Measurements from ENCODE around the gene TBC1D14.

TBC1D14 gene

DNA sequence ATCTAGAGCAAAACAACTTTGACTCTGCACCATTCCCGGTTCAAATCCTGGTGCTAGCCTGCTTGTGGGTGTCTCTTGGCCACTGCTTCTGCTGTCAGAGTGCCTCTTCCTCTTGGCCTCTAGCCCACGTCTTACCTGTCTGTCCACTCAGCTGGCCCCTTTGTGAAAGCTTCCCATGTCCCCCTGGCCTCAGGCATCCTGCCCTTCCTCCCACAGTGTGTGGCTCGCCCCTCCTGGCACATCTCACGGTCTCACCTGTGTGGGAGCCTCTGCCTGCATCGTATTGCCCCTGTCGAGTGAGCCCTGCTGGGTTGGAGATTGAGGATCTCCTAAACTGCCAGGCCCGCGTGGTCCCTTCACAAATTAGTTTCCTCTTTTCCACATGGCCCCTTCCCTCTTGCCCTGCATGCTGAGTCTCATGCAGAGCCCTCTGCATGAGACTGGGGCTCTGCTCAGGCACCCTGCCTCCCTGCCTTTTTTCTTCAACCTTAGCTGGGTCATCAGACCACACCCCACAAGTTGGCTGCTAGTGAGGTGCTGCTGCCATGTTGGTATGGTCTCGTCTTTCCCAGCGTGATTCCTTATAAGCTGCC, 79.8 kb downstream of the TBC1D14 start:
- TF ChIP-seq, protein P1, sequence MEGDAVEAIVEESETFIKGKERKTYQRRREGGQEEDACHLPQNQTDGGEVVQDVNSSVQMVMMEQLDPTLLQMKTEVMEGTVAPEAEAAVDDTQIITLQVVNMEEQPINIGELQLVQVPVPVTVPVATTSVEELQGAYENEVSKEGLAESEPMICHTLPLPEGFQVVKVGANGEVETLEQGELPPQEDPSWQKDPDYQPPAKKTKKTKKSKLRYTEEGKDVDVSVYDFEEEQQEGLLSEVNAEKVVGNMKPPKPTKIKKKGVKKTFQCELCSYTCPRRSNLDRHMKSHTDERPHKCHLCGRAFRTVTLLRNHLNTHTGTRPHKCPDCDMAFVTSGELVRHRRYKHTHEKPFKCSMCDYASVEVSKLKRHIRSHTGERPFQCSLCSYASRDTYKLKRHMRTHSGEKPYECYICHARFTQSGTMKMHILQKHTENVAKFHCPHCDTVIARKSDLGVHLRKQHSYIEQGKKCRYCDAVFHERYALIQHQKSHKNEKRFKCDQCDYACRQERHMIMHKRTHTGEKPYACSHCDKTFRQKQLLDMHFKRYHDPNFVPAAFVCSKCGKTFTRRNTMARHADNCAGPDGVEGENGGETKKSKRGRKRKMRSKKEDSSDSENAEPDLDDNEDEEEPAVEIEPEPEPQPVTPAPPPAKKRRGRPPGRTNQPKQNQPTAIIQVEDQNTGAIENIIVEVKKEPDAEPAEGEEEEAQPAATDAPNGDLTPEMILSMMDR (IDR thresholded peaks at IDR 0.05; ENCODE audit: low read length, missing control alignments): no peak

DNA sequence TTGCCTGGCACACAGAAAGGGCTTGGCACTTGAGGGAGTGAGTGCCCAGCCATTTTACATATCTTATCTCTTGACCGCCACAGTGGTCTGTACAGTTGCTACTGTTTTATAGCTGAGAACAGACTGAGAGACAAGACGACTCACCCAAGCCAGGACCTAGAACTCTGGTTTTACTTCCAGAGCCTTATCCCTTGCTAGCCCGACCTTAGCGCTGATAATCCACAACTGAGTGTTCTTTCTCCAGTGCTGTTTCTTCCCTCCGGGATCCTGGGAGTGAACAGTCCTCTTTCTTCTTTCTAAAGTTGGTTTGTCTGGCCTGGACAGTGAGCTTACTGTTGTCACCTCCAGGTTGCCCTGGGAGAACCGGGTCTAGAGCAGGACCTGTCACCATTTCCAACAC, 81.0 kb downstream of the TBC1D14 start:
- DNase-seq (ENCODE audit: low read depth): no peak
- TF ChIP-seq, protein P1 (IDR thresholded peaks at IDR 0.05; ENCODE audit: low read length, missing control alignments): no peak
- H3K4me3 ChIP-seq (replicated peaks; ENCODE audit: low read depth, low read length): no peak overlapping the region

More for the DNA sequence above, 79.8 kb downstream of the TBC1D14 start:
- DNase-seq (ENCODE audit: low read depth): no peak
- H3K4me3 ChIP-seq (replicated peaks; ENCODE audit: low read depth, low read length): no peak overlapping the region

DNA sequence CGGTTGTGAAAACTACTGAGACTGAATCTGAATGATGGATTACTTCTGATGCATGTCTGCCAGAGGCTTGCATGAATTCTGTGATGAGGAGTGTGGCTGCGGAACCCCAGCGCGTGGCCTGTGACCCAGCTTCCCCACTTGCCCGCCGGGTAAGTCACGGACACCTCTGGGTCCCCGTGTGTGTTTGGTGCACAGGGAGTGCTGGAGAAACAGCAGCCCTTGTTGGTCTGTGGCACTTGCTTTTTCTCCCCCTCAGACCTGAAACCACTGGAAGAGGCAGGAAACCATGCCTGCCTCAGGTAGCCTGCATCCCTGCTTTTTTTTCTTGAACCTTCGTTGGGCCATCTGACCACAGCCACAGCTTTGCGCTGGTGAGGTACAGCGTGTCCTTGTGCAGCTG, 81.6 kb downstream of the TBC1D14 start:
- H3K4me3 ChIP-seq (replicated peaks; ENCODE audit: low read depth, low read length): peak overlapping the region; percentile 34
- TF ChIP-seq, protein P1 (IDR thresholded peaks at IDR 0.05; ENCODE audit: low read length, missing control alignments): no peak
- no peak for DNase-seq (ENCODE audit: low read depth)

DNA sequence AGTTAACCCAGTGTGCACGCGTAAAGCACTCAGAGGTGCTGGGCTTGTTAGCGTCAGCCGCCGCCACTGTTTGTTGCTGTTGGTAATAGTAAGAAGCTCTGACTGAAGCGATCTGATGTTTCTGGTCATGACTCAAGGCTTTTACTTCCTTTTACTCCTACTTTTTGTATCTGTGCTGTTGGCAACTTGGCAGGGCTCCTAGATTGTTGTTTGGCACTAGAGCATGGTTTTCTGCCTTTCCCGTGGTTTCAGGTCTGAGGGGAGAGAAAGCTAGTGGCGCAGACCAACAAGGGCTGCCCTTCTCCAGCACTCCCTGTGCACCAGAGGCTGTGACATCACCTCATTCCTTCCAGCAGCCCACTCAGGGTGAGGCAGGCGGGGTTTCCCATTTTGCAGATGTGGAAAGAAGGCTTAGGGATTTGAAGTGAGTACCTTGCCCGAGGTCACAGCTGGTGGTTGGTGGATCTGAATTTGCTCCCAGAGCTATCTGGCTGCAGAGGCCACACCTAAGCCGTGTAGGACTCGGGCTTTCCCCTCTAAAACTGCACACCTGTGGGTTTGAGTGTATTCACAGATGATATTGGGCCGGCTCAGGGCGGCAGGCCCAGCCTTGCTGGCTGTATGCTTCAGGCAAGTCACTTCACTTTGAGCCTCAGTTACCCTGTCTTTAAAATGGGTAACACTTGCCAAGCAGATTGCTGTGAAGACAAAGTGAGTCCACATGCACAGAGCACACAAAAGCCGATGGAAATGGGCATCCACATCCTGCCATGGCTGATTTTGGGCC, 82.3 kb downstream of the TBC1D14 start:
- peak; percentile 96 for DNase-seq (ENCODE audit: low read depth)
- TF ChIP-seq, protein P1 (IDR thresholded peaks at IDR 0.05; ENCODE audit: low read length, missing control alignments): no peak
- peak overlapping the region; percentile 34 for H3K4me3 ChIP-seq (replicated peaks; ENCODE audit: low read depth, low read length)

DNA sequence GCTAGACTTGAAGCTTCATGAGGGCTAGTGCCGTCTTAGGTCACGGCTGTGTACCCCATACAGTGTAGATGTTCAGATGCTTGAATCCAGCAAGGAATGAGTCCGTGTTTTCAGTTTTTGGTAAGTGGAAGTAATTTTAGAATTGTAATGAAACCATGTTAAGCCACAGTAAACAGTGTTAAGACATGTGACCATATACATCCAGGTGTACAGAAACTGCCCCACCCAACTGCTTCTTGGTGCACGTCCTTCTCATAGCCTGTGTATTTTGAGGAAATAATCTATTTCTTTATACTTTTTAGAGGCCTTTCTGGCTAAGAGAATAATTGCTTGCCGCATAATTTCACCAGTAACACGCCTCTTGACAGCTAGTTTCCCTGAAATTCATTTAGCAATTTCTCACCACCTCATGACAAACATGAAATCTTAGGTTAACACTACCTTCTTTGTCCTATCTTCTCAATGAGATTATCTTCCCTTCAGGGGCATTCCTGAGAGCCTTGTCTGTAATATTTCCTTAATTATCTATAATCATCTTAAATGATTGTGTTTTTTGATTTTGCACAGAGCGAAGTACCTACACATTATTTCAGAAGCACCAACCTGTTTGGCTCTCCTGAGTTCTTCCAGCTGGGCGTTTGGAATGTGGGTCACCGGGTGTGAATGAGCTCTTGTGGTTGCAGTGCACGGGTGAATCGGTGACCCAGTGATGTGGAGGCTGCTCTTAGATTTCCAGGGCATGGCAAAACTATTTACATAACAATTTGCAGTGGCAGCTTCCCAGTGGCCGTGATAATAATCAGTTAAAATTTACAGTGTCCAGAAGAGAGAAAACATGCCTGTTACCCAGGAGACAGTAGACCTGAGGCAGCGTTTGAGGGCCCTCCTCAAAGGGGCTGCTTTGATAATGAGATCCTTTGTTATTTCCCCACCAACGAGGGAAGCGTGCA, 83.4 kb downstream of the TBC1D14 start:
- DNase-seq (ENCODE audit: low read depth): no peak
- TF ChIP-seq, protein P1 (IDR thresholded peaks at IDR 0.05; ENCODE audit: low read length, missing control alignments): no peak
- H3K4me3 ChIP-seq (replicated peaks; ENCODE audit: low read depth, low read length): no peak overlapping the region

DNA sequence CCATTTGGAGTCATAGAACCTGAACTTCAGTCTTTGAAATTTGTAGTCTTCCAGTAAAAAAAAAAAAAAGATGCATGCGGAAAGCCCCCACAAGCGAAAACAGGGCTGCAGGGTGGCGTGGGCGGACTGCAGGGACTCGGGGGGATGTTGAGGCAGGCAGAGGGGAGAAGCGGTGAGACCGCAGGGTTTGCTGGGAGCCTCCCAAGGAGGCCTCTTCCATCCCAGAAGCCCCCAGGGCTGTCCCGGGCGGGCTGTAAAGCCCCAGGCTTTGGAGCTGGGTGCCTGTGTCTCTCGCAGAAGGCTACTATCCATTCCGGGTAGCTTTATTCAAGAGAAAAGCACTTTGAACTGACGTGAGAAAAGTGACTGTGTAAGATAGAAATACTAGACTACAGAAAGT, 86.9 kb downstream of the TBC1D14 start:
- TF ChIP-seq, protein P1 (IDR thresholded peaks at IDR 0.05; ENCODE audit: low read length, missing control alignments): no peak
- no peak for DNase-seq (ENCODE audit: low read depth)

More for the DNA sequence above, 86.9 kb downstream of the TBC1D14 start:
- H3K4me3 ChIP-seq (replicated peaks; ENCODE audit: low read depth, low read length): no peak overlapping the region

Data from fibroblast of pulmonary artery (primary cell).